Measurements from ENCODE around the gene NPDC1.
A peak's percentile ranks its signal among the peaks of the same experiment; 100 is the strongest.
"Not testable (repeated sequence)": the region's sequence is repeated elsewhere in the genome, so short reads cannot be mapped to it uniquely, and the experiment has no call there.

The NPDC1 gene

DNA sequence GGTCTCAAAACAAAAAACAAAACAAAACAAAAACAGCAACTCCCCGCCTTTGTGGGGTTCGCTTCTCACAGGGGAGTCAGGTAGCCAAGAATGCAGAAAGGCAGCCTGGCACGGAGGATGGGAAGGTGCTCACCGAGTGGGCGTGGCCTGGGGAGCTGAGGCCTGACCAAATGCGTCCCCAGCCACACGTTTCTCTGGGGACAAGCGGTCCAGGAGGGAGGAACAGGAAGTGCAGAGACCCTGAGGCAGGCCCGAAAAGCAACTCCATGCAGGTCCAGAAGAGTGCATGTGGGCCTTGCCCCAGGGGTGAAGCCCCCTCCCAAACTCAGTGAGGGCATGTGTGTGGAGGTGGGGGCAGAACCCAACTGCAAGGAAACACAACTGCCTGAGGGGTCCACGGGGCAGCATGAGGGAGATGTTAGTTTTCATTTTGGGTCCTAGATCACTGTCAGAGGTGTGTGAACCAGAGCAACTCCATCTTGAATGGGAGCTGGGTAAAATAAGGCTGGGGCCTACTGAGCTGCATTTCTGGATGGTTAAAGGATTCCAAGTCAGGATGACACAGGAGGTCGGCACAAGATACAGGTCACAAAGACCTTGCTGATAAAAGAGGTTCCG lies 28.8 kb upstream of the NPDC1 start:
- no peak for DNase-seq (ENCODE audit: low read depth in 3 of 3)

DNA sequence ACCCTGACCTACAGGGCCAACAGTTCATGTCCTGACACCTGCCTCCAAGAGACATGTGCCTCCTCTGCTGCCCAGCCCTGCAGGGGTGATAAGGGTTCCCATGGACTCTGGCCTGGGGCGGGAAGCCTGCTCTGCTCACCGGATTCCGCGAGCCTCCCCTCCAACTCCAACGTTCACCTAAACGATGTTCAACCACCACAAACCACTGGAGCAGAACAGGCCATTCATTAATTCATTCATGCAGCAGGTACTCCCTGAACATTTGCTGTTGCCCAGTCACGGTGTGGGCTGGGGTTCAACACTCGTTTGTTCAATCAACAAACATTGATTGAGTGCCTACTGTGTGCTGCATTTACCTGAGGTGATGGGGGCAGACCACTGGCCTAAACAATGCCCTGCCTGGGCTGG lies 28.0 kb upstream of the NPDC1 start:
- DNase-seq (ENCODE audit: low read depth in 3 of 3) = no peak

DNA sequence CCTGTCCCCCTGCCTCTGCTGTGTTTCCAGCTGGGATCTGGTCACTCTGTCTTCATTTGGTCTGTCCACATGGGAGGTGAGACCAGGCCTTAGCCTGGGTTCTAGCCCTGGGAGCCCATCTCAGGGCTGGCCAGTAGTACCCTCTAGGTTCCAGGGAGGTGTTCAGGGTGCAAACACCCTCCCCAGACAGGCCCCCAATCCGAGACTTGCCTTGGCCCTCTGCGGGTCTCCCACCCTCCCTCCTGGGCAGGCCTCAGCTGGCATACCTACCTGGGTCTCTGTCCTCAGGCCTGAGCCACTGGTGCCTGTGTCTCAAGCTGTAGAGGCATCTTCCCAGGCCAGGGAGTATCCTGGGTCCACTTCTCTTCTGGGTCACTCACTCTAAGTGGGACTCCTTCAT lies 25.3 kb upstream of the NPDC1 start:
- DNase-seq (ENCODE audit: low read depth in 3 of 3) = no peak

DNA sequence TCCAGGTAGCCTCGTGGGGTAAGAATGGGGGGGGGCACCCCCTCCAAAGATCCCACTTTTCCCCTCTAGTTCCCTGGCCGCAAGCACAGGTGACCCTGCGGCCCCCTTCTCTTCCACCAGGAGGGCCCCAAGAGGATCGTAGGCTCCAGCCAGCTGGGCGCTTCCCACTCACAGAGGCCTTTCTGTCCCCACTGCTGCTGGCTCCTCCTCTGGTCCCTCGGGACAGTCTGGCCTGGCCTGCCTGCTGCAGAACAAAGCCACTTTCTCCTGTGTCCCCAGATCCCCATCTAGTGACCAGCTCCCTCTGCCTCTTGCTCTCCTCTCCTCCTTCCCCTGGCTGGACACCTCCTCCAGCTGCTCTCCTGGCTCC lies 24.9 kb upstream of the NPDC1 start:
- DNase-seq (ENCODE audit: low read depth in 3 of 3) = no peak

DNA sequence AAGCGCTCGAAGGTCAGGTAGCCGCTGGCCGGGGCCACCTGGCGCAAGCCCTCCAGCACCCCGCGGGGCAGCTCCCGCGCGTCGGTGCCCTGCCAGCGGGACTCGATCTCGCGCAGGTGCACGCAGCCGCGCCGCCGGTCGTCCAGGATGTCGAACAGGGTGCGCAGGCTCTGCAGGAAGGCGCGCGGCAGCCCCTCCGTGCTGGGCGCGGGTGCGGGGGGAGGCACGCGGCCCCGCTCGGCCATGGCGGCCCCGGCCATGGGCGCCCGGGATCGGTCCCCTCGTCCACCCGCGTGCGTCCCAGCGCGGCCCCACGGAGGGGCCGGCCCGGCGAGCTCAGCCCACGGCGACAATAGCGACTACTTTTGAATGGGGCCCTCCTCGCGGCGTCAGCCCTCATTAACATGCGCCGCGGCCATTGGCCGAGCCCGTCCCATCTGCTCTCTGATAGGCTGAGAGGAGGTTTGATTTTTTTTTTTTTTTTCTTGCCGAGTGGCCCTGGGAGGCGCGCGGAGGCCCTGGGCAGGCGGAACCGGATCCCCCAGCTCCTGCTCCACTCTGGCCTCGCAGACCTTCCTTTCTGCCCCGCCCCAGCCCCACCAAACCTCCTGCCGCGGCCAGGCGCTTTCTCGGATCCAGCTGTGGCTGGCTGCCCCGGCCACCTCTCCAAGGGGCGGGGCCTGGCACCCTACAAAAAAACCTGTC lies 24.4 kb upstream of the NPDC1 start, which contains the start of gene SAPCD2:
SAPCD2 (minus strand) TSS at position 357 of the 705 bp plus-strand sequence; CDS start at position 260, 97 bp downstream.
- peak; percentile 59 to 67 (median 67) for DNase-seq (ENCODE audit: low read depth in 3 of 3)

GRCh38 chr9:137069508-137070091 lies 23.6 kb upstream of the NPDC1 start:
- DNase-seq (ENCODE audit: low read depth in 3 of 3) = no peak

- no peak for DNase-seq (ENCODE audit: low read depth in 3 of 3)
Observed at GRCh38 chr9:137068539-137069507, 22.8 kb upstream of the NPDC1 start.

- peak; percentile 67 to 79 (median 75) for DNase-seq (ENCODE audit: low read depth in 3 of 3)
Observed at GRCh38 chr9:137067860-137068538, 22.0 kb upstream of the NPDC1 start.

DNA sequence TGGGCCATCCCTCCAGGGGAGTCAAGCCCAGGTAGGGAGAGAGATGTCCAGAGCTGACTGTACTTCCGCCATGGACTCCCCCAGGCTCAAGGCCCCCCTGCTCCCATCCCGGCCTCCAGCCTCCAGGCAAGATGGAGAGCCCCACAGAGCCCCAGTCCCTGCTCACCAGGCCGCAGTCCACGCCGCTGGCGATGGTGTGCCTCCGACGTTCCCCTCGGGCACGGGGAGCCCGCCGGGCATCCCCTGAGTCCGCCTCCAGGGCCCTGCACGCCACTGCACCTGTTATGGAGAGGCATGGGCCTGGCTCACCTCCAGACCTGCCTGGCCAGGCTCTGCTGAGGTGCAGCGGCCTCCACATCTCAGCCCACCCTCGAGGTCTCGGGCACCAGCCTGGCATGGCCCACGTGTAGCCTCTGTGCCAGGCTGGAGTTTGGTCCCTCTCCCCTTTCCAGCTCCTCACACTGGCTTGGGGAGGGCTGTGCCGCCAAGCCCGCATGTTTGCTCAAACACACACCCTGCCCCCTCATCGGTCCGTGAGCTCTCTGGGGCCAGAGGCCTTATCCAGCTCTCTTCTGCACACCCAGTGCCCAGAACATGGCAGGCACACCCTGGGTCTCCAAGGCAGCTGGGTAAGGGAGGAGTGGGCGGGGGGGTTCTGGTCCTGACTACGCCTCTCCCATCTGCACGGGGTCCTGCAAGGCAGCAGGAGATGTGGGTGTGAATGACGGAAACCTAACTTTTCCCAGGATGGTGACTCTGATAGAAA lies 20.3 kb upstream of the NPDC1 start:
- no peak for DNase-seq (ENCODE audit: low read depth in 3 of 3)

GRCh38 chr9:137065336-137065967 lies 19.5 kb upstream of the NPDC1 start:
- DNase-seq (ENCODE audit: low read depth in 3 of 3) = no peak

GRCh38 chr9:137064880-137065164 lies 18.8 kb upstream of the NPDC1 start:
- no peak for DNase-seq (ENCODE audit: low read depth in 3 of 3)

DNA sequence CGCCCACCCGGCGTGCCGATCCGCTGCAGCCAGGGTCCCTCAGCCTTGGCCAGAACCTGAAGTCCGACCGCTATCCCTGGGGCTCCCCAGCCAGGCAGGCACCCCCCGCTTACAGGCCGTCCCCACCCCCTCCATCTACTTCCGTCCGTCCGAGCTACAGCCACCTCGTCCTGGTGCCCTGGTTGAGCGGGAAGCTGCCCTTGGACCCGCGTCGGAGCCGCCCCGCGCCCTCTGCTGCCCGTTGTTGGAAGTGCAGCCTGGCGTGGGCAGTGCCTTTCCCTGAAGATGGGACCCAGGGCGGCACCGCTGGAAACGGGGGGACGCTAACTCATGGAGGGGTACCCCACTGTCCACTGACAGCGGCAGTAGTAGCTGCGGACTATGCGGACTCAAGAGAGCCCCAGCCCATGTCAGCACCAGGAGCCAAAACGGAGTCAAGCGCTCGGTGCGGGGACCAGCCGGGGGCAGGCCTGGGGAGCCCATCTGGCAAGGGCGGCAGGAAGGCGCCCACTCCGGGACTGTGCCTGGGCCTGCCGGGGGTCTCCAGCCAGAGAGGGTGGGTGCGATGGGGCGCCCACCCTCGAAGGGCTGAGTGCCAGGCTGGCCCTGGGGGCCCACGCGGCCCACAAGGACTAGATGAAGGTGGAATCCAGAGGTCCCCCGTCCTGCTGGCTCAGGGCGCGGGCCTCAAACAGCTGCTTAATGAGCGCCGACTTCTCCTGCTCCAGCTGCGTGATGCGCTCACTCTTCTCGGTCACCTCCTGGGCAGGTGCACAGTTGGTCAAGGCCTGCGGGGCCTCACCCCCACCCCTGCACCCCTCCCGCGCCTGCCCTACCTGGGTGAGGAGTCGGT lies 18.3 kb upstream of the NPDC1 start:
- peak in 1 of 3 experiments; percentile 53 for DNase-seq (ENCODE audit: low read depth in 3 of 3)

GRCh38 chr9:137063311-137064026 lies 17.5 kb upstream of the NPDC1 start:
- no peak for DNase-seq (ENCODE audit: low read depth in 3 of 3)

- not testable (repeated sequence) for DNase-seq (ENCODE audit: low read depth in 3 of 3)
Observed at GRCh38 chr9:137062798-137063197, 16.8 kb upstream of the NPDC1 start.

DNA sequence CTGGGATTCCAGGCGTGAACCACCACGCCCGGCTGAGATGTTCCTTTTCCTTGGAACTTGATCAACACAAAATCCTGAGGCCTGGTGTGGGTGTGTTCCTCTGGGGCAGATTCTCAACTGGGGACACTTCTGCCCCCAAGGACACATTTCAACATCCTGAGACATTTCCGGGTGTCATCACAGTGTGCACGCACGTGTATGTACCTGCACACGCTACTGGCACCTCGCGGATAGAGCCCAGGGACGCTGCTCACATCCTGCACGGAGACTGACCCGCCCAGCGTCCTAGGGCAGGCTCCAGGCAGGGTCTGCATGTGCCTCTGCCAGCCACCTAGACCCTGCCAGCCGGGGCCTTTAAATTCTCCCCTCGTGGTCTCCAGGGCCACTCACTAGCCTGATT lies 16.4 kb upstream of the NPDC1 start:
- no peak for DNase-seq (ENCODE audit: low read depth in 3 of 3)

- no peak for DNase-seq (ENCODE audit: low read depth in 3 of 3)
Observed at GRCh38 chr9:137058521-137059234, 12.7 kb upstream of the NPDC1 start.

DNA sequence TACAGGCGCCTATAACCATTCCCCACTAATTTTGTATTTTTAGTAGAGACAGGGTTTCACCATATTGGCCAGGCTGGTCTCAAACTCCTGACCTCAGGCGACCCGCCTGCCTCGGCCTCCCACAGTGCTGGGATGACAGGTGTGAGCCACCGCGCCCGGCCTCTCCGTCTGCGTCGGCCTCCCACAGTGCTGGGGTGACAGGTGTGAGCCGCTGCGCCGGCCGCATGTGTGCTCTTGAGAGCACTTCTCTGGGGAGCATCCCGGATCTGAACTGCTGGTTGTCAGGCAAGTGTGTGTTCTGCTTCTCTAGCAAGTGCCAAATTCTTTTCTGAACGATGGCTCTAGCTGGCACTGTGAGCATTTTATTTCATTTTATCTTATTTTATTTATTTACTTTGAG lies 11.6 kb upstream of the NPDC1 start:
- no peak for DNase-seq (ENCODE audit: low read depth in 3 of 3)

Measured in stimulated activated CD4-positive, alpha-beta T cell treated with anti-CD3 and anti-CD28 coated beads, TNF-alpha, amount 100 ng/mL, for 4 hours (primary cell).